NCI-H2227 (cell line): Measurements from ENCODE around the gene APCDD1L.
"Not testable (repeated sequence)": the region's sequence is repeated elsewhere in the genome, so short reads cannot be mapped to it uniquely, and the experiment has no call there.

Source experiments
- DNase-seq: peaks from one replicate; lab custom pipeline; 2025; ENCODE audit not compliant: unreplicated experiment; lab: John Stamatoyannopoulos, UW

The APCDD1L gene

DNA sequence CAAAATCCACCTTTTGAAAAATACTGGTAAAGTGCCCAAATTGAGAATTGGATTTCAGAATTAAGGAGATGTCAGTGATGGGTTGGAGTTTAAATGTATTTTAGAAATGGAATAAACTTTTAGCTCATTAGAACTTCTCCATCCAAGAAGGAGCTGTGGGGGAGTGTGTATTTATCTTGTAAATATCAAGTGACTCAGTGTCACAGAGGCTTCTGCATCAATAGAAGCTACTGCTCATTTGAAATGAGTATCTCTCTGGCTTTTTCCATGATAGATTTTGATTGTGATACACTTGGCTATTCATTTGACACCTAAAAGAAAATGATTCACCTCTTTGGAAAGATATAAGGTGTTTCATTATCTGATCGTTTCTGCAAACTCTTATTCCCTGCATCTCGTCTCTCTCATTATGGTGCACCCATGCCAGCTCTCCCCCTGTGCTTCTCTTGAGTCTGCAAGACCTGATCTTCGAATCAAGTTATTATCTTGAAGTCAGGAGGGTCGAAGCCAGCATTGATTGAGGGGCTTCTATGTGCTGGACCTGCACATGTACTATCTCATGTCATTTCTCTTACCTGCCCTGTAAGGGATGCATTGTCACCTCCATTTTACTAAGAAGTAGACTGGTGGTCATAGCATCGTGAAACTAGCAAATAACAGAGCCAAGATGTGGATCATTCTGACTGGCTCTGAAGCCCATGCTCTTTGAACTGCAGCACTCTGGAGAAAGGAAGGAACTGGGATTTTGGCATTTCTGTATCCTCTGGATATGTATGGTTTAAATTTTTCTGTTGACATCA lies 96.0 kb downstream of the APCDD1L start:
- no peak for DNase-seq

DNA sequence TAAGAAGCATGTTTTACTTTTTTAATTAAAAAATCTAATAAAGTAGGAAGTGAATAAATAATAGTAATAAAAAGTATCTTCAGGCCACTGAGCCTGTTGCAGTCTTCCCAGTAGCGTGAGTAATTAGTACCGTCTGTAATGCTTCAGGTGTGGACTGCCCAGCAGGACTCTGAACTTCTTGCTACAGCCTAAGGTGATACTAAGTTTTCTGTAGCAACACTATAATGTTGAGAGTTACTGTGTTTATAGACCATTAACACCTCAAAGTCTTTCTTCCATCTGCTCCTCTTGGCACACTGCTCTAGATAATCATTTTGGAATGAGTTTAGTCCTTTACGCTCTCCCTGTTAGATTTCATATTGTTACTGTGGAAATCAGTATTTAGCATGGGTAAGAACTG lies 97.8 kb downstream of the APCDD1L start:
- DNase-seq = no peak

DNA sequence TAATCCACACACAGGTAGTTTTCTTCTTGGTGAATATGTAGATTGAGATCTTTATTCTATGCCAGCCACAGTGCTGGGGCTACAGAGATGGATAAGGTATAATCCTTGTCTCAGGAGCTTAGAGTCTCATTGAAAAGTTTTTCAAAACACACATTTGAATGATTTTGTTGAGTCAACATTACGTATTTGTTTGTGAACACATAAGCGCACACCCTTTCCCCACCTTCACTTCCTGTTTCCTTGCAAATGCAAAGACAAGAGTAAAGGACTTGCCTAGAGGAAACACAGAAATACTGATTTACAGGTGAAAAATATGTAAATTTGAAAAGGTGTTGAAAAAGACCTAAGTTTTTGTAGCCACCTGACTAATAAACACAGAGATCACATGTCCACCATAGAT lies 98.4 kb downstream of the APCDD1L start:
- DNase-seq = no peak

DNA sequence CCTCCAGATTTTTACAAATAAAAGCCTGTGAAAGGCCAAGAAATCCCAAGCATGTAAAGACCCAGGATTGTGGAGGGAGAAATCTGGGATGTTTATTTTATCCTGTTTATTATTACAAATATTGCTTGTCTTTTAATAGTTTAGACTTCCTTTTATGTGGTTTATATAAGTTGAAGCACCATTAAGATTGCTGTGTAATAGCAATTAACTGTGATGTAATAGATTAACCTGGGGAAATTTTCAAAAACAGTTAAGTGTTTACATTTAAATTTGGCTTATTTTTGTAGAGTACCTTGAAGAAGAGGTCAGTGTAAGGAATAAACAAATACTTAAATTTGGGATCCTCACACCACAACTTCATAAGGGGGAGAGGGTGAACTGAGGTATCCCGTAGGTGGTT lies 99.1 kb downstream of the APCDD1L start:
- DNase-seq = no peak

DNA sequence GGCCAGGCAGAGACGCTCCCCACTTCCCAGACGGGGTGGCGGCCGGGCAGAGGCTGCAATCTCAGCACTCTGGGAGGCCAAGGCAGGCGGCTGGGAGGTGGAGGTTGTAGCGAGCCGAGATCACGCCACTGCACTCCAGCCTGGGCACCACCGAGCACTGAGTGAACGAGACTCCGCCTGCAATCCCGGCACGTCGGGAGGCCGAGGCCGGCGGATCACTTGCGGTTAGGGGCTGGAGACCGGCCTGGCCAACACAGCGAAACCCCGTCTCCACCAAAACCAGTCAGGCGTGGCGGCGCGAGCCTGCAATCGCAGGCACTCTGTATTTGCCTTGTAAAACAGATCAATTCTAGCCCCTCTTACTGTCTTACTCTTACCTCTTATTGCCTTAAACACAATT lies 100.4 kb downstream of the APCDD1L start:
- DNase-seq = not testable (repeated sequence)

DNA sequence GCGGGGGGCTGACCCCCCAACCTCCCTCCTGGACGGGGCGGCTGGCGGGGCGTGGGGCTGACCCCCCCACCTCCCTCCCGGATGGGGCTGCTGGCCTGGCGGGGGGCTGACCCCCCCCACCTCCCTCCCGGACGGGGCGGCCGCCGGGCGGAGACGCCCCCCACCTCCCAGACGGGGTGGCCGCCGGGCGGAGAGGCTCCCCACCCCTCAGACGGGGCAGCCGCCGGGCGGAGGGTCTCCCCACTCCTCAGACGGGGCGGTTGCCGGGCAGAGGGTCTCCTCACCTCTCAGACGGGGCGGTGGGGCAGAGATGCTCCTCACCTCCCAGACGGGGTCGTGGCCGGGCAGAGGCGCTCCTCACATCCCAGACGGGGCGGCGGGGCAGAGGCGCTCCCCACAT lies 101.0 kb downstream of the APCDD1L start:
- DNase-seq = not testable (repeated sequence)
